NCI-H2081 treated with DMSO at 0.1 percent for 48 hours (cell line): ENCODE data around the gene BIN2.
"Not testable (repeated sequence)": the region's sequence is repeated elsewhere in the genome, so short reads cannot be mapped to it uniquely, and the experiment has no call there.

Experiments used
- DNase-seq: peaks from one replicate; lab custom pipeline; 2025; lab: John Stamatoyannopoulos, UW

Gene BIN2

DNA sequence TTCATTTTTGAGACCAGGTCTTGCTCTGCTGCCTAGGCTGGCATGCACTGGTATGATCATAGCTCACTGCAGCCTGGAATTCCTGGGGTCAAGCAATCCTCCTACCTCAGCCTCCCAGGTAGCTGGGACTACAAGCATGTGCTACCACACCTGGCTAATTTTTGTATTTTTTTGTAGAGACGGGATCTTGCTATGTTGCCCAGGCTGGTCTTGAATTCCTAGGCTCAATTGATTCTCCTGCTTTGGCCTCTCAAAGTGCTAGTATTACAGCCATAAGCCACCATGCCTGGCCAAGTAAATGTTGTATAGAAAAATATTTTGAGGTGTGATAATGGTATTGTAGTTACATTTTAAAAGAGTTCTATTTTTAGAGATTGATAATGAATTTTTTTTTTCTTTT is 12.6 kb downstream of the BIN2 start:
- no peak for DNase-seq

DNA sequence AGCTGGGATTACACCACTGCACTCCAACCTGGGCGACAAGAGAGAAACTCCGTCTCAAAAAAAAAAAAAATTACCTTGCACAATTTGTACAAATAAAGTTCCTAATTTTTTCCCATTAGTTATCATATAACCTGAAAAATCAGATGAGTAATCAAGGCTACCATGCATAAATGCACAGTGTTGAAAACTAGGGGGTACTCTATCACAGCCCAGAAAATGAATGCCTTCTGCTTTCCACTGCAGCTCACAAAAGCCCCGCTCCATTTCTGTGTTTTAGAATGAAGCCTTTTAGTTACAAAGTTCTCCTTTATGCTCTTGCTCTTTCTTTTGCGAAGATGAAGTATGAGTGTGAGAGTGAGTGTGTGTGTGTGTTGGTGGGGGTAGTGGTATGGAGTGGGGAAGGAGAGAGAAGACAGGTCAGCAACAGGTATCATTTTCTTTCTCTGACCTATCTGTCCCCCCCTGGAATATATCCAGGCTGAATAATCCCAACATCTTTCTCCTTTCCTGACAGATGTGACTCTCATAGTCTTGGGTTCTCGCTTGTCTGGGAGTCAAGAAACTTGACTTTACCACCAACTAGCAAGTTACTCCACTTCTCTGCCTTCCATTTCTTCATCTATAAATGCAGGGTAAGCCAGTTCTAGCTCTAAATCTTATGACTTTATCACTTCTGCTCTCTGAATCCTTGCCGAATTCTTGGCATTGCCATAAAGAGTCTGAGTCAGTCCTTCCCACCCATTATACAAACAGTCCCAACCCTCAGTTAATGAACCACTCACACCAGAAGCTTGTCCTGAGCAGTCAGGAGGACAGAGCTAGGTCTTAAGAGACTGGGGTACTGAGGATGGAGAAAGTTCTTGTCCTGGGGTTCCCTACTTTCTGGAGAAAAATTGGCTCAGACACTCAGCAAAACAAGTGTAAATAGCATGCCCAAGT is 16.1 kb downstream of the BIN2 start:
- no peak for DNase-seq

DNA sequence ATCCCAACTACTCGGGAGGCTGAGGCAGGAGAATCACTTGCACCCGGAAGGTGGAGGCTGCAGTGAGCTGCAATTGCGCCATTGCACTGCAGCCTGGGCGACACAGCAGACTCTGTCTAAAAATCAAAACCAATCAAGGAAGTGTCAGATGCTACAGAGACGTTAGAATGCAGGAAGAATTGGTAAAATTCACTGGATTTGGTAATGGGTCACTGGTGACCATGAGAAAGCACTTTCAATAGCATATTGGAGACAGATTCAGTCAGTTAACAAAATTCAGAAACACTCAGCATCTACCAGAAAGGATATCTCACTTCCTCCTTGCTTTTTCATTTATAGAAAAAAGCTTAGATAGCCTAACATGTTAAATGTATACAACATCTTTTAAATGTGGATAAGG is 17.5 kb downstream of the BIN2 start:
- DNase-seq = no peak

DNA sequence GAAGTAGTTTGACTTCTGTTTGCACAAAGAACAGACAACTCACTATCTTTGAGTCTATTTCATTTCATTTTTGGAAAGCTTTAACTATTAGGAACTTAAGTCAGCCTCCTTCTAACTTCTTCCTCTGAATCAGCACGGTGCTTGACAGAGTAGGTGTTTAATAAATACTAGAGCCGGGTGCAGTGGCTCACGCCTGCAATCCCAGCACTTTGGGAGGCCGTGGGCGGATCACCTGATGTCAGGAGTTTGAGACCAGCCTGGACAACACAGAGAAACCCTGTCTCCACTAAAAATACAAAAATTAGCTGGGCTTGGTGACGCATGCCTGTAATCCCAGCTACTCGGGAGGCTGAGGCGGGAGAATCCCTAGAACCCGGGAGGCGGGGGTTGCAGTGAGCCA is 23.2 kb downstream of the BIN2 start:
- not testable (repeated sequence) for DNase-seq

DNA sequence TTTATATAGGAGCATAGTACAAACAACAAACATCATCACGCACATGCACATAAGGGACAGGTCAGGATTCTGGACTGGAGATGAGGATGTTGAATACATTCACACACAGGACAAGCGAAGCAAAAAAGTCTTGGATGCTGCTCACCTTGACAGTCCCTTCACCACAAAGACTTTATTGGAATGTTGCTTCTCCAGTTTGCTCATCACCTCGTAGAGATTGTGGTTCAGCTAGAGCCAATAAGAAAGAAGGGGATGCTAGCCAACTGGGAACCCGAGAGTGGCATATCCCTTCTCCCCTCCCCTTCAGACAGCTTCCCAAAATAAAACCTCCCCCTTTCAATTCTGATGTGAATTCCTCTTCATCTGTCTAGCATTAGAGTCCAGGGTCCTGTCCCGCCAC is 28.3 kb downstream of the BIN2 start:
- DNase-seq = no peak

DNA sequence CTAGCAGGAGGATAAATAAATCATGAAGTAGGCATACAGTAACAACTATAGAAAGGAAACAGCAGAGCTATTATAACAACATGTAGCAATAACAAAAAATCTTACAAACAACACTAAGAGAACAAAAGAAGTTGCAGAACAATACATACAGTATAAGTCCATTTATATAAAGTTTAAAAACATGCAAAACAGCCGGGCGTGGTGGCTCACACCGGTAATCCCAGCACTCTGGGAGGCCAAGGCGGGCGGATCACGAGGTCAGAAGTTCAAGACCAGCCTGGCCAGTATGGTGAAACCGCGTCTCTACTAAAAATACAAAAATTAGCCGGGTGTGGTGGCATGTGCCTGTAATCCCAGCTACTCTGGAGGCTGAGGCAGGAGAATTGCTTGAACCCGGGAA is 29.9 kb downstream of the BIN2 start:
- DNase-seq = not testable (repeated sequence)

DNA sequence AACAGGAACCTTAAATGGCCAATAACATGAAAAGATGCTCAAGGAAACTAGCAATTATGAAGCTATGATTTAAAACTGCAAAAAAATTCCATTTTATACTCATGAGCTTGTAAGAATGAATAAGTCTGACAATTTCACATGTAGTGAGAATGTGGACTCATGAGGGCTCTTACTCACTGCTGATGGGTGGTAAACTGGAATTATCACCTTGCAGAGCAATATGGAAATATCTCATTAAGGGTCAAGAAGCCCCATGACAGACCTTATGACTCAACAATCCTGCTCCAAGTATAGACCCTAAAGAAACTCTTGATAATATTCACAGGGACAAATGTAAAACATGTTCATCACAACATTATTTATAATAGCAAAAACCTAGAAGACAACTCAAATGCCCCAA is 30.3 kb downstream of the BIN2 start:
- no peak for DNase-seq

DNA sequence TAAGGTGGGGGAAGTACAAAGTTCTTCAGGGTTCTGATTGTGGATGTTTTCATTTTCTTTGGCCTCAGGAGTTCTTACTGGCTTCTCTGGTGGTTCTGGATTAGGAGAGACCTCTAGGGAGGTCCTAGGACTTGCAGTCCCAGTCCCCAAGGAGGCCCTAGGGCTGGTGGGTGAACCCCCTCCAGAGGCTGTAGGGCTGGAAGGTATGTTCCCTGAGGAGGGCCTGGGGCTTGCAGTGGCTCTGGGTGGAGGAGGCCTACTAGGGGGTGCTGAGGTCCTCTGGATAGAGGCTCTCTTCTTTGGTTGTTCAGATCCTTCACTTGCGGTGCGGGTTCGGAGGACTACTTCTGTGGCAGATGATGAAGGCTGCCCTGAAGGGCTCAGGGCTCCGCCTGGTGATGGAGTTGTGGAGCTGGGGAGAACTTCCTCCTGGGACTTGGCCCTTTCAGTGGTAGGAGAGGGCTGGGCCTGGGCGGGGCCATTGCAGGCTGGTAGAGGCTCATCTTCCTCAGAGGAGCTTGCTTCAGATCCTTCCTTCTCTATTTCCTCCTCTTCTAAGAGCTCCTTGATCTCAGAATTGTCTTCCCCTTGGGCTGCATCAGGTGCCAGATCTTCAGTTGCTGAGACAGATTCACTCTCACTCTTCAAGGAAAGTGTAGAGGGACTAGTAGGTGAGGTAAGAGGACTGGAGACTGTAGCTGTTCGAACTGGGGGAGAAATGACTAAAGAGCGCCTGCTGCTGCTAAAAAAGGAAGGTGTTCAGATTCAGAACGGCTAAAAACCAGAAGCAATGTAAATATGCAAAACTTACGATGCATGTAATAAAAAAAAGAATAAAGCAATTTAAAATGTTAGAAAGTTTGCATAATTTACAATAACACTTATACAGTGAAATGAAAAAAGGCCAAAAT is 32.1 kb downstream of the BIN2 start:
- DNase-seq = not testable (repeated sequence)

DNA sequence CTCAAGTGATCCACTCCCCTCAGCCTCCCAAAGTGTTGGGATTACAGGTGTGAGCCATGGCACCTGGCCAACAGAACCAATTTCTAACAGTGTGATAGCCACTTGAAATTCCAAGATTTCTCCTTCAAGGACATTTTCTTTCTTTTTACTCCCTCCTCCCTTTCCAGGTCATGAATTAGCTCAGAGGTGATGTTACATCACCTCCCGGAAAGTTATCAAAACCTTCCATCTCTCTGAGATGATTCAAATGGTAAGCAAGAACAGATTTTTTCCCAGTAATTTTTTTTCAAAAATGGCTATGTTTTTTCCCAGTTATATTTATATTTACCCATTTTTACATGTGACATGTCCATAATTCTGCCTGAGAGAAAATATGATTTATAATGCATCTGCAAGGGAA is 38.1 kb downstream of the BIN2 start:
- DNase-seq = no peak

DNA sequence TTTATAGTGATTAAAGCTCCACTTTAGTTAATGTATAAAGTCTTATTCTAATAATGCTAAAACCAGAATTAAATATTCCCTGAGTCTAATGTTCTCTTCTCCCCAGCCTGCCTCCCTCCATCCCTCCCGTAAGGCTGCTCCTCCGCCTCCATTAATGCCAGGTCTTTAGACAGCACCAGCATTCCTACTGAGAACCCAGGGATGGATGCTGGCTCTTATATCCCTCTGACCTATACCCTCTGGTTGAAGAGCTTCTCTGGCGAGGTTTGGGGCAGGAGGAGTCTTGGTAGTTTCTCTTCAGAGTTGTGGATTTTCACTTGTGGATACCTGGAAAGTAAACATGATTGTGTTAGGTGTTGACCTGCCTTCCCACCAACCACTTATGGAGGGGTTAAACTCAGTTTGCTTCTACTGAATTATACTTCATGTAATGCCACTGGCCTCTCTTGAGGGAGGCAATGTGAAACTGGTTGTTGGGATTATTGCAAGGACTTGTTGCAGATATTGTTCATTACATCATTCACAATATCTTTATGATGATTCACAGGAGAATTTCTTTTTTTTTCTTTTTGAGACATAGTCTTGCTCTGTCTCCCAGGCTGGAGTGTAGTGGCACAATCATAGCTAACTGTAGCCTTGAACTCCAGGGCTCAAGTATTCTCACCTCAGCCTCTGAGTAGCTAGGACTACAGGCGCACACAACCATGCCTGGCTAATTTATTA is 42.6 kb downstream of the BIN2 start:
- no peak for DNase-seq

DNA sequence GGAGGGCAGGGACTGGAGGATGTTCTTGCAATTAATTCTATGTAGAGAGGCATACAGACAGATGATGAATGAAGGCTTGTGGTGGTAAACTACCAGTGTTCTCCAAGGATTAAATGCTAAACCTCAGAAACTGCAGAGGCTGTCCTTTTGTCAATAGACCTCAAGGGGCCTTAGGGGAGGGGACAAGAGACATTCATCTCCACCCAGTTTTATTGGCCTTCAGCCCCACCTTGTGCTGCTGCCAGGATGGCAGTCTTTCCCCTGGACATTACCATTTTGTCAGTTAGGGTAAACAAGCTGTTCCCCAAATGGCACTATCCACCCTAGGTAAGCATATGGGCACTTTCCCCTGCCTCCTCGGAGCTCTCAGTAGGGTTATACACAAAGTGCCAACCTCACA is 48.9 kb downstream of the BIN2 start:
- no peak for DNase-seq

DNA sequence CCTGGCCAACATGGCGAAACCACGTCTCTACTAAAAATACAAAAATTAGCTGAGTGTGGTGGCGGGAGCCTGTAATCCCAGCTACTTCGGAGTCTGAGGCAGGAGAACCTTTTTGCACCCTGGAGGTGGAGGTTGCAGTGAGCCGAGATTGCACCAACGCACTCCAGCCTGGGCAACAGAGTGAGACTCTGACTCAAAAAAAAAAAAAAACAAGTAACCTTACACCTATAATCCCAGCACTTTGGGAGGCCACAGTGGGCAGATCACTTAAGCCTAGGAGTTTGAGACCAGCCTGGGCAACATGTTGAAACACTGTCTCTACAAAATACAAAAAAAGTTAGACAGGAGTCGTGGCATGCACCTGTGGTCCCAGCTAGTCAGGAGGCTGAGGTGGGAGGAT is 51.2 kb downstream of the BIN2 start:
- not testable (repeated sequence) for DNase-seq

DNA sequence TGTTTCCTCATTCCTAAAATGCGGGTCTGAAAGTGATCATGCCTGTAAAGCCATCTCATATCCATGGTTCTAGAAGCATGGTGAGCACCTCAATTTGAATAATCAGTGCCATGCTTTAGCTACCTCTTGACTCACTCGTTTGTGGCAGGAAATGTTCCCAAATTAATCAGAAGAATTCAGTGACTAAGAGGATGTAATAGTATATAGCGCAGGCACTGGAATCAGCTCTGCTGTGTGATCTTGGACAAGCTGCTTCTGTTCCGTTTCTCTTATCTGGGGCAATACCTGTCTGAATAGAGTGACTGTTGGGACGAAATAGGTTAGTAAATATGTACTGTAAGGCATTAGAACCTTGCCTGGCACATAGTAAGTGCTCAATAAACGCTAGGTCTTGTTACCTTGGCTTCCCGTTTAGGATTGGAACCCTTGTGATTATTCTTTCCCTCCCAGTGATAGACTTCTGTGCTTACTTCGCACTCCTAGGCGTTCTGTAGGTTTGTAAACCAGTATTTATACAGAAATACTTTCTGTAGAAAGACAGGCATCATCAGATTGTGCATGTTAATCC is 52.9 kb downstream of the BIN2 start:
- DNase-seq = no peak

DNA sequence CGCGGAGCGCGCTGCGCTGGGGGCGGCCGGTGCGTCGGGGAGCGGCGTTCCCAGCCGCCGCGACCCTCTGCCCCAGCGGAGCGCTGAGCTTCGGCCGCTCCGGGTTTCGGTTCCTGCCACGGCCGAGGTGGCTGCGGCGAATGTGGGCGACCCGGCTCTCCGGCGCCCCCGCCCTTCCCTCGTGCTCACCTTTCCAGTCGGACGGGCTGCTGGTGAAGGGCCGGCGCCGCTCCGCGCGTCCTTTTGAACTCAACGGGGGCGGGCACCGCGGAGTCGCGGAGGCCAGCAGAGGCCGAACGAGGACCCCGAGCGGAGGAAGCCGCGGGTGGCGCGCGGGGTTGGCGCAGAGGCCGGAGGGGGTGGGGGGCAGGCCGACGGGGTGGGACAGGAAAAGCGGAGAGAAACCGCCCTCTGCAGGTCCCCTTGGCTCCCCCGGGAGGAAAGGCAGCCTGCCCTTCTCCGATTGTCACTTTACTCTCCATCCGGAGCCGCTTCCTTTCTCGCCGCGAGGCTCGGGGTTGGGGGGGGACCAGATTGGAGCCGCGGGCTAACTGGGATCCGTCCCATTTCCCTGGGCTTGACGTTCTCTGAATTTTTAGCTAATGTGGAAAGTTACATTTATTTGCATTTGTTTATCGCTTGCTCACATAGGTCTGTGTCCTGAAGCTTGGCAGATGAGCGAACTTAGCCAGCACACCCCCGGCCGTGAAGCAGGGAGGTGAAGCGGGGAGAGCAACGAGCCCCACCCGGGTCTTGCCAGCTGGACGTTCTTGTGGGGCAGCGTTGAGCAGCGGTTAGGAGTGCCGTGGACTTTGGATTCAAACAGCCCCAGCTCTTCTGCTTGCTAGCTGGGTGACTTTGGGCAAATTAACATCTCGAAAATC is 53.7 kb downstream of the BIN2 start, which contains the start of gene SMAGP:
Gene SMAGP (minus strand): TSS at position 349 of the 884 bp plus-strand sequence. CDS start 1,137 bp downstream, outside the sequence.
- no peak for DNase-seq

DNA sequence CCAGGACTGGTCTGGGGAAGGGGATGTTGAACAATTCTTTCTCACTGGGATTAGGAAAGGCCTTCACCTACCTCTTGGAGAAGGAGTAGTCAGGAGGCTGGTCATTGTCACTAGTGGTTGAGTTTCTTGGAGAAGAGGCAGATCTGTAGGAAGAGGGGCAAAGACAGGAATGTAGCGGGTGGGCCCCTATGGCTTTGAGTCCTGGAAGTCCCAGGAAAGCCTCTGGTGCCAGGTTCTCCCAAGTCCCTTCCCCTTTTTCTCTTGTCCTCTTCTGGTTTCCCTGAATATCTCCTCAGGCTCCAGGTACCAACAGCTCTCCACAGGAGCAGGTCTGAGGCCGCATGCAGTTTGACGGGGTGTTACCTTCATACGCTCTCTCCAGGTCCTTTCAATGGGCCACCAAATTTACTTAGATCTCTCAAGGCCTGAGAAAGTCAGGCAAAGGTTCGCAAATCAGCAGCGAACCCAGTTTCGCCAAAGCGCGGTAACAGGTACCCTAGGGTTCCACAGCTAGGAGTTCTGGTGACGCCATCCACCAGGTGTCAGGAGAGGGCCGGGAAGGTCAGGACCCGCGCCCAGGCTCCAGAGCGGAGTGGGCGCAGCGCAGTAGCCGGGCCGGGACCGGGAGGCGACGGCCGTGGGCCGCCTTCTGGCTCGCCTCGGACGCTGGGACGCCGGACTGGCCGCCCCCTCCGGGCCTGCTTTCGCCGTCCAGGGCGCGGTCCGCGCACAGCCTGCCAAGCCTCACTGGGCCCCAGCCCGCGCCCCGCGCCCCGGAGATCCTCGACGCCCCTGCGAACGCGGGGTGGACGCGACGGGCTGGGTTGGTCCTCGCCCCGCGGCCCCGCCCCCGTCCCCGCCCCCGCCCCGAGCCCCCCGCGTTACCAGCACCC is 54.6 kb downstream of the BIN2 start:
- DNase-seq = no peak

DNA sequence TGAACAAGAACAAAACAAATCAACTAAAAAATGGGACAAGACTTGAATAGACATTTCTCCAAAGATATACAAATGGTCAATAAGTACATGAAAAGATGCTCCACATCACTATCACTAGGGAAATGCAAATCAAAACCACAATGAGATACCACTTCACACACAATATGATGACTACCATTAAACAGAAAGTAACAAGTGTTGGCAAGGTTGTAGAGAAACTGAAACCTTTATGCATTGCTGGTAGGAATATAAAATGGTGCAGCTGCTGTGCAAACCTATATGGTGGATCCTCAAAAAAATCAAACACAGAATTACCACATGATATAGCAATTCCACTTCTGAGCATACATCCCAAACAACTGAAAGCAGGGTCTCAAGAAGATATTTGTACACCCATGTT is 59.0 kb downstream of the BIN2 start:
- DNase-seq = no peak

DNA sequence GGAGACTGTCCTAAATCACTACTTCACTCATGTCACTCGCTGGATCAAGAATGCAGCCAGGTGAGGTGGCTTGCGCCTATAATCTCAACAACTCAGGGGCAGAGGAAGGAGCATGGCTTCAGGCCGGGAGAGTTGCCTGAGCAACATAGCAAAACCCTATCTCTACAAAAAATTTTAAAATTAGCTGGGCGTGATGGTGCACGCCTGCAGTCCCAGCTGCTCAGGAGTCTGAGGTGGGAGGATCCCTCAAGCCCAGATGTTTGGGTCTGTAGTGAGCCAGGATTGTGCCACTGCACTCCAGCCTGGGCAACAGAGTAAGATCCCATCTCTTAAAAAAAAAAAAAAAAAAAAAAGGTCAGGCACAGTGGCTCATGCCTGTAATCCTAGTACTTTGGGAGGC is 59.7 kb downstream of the BIN2 start:
- no peak for DNase-seq

DNA sequence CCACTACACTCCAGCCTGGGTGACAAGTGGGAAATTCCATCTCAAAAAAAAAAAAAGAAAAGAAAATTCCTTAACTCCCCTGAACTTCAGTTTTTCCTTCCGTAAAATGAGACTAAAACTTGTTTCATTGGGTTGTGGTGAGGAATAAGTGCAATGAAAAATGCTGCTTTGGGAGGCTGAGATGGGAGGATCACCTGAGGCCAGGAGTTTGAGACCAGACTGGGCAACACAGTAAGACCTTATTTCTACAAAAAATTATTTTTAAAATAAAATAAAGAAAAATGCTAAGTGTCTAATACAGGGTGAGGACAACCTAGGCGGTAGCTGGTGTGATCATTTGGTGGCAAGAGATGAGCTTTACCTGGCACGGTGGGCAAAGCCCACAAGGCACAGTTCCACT is 60.6 kb downstream of the BIN2 start:
- no peak for DNase-seq

DNA sequence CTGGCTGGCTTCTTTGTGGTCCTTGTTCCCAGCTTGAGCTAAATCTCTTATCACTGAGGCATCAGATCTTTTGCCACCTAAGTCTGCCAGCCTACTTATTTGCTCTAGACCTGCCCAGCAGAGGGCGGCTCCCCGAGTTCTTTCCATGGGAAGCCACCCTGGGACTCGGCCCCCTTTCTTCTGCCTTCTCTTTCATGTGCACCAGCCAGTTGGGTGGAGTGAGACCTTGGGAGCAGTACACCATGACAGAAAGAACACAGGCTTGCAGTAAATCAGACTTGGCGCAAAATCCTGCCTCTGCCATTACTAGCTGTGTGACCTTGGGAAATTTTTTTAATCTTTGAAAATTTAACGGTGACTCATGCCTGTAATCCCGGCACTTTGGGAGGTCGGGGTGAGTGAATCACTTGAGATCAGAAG is 61.2 kb downstream of the BIN2 start:
- DNase-seq = no peak

DNA sequence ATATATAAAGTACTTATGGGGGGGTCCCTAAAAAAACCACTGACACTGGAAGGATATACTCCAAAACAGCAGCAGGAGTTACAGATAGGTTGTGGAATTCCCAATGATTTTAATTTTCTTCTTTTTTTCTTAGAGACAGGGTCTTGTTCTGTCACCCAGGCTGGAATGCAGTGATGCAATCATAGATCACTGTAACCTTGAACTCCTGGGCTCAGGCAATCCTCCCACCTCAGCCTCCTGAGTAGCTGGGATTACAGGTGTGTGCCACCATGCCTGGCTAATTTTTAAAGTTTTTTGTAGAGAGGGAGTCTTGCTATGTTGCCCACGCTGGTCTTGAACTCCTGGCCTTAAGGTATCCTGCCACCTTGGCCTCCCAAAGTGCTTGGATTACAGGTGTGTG is 64.4 kb downstream of the BIN2 start:
- DNase-seq = not testable (repeated sequence)
